Measurements from ENCODE around the gene EOLA1.
A peak's percentile ranks its signal among the peaks of the same experiment; 100 is the strongest.
"Not testable (repeated sequence)": the region's sequence is repeated elsewhere in the genome, so short reads cannot be mapped to it uniquely, and the experiment has no call there.

EOLA1 gene

GRCh38 chrX:149497054-149497453 lies 43.8 kb upstream of the EOLA1 start:
- TF ChIP-seq CTCF (IDR thresholded peaks at IDR 0.05; ENCODE audit: unreplicated experiment in 3 of 3) = no peak
- H3K27me3 Mint-ChIP-seq (ENCODE audit: low read depth) = no peaks in the 10 kb centered on the region
- peaks cover 30% of the 10 kb centered on the region for H3K36me3 Mint-ChIP-seq (ENCODE audit: low read depth)
- H3K9me3 Mint-ChIP-seq = no peaks in the 10 kb centered on the region
- H3K4me1 Mint-ChIP-seq = no peaks in the 10 kb centered on the region
- no peak overlapping the region for H3K4me3 Mint-ChIP-seq
- no peak overlapping the region for H3K27ac Mint-ChIP-seq

GRCh38 chrX:149497626-149498025 lies 43.2 kb upstream of the EOLA1 start:
- no peaks in the 10 kb centered on the region for H3K4me1 Mint-ChIP-seq
- no peak for TF ChIP-seq CTCF (IDR thresholded peaks at IDR 0.05; ENCODE audit: unreplicated experiment in 3 of 3)
- no peak overlapping the region for H3K27ac Mint-ChIP-seq
- H3K4me3 Mint-ChIP-seq = no peak overlapping the region
- peaks cover 30% of the 10 kb centered on the region for H3K36me3 Mint-ChIP-seq (ENCODE audit: low read depth)
- H3K9me3 Mint-ChIP-seq = no peaks in the 10 kb centered on the region
- H3K27me3 Mint-ChIP-seq (ENCODE audit: low read depth) = no peaks in the 10 kb centered on the region

GRCh38 chrX:149498767-149499166 lies 42.0 kb upstream of the EOLA1 start:
- Mint-ChIP-seq H3K9me3 (no peaks in the 10 kb centered on the region), H3K4me1 (no peaks in the 10 kb centered on the region), H3K27me3 (ENCODE audit: low read depth) (no peaks in the 10 kb centered on the region), H3K27ac (no peak overlapping the region), H3K36me3 (ENCODE audit: low read depth) (peaks cover 30% of the 10 kb centered on the region), H3K4me3 (no peak overlapping the region)
- no peak for TF ChIP-seq CTCF (IDR thresholded peaks at IDR 0.05; ENCODE audit: unreplicated experiment in 3 of 3)

- no peak for TF ChIP-seq CTCF (IDR thresholded peaks at IDR 0.05; ENCODE audit: unreplicated experiment in 3 of 3)
- Mint-ChIP-seq H3K36me3 (ENCODE audit: low read depth) (peaks cover 29% of the 10 kb centered on the region), H3K4me3 (no peak overlapping the region), H3K9me3 (peaks cover 5% of the 10 kb centered on the region), H3K27me3 (ENCODE audit: low read depth) (no peaks in the 10 kb centered on the region), H3K27ac (no peak overlapping the region), H3K4me1 (no peaks in the 10 kb centered on the region)
Measured at GRCh38 chrX:149499766-149500165, 41.0 kb upstream of the EOLA1 start.

DNA sequence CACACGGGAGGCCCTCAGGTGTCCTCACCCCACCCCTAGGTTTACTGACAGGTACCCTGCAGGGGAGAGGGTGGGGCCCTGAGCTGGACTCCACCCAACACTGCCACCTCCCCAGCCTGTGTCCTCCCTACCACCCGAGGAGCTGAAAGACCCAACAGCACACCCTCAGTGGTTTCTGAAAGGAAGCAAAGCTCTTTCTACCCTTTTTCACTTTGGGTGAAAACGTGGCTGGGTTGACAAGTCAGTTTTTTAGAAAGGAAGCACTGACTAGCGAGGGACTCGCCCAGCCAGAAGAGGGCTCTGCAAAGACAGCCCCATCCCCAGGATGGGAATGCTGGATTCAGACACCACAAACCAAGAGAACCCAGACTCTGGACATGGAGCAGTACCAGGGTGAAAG lies 37.9 kb upstream of the EOLA1 start:
- not testable (repeated sequence) for H3K4me3 Mint-ChIP-seq; H3K27ac Mint-ChIP-seq; H3K4me1 Mint-ChIP-seq; H3K36me3 Mint-ChIP-seq (ENCODE audit: low read depth); H3K27me3 Mint-ChIP-seq (ENCODE audit: low read depth)
- peaks cover 10% of the 10 kb centered on the region for H3K9me3 Mint-ChIP-seq

DNA sequence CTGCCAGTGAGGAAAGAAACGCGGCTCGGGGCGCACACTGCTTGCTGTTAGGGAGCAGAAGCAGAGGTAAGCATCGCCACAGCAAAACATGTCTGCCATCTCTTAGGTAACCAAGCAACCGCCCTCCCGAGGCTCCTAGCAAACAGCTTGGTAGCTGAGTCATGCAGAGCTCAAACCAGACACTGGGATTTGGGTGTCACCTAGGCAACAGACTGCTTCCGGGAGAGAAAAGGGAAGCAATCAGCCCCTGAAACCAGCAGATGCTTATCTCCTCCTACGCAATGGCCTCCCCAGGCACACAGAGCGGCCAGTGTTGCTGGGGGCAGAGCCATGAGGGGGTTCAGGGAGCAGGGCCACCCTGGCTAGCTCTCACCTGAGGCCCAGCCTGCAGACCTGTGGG lies 37.4 kb upstream of the EOLA1 start:
- H3K36me3 Mint-ChIP-seq (ENCODE audit: low read depth); H3K4me3 Mint-ChIP-seq; H3K27ac Mint-ChIP-seq; H3K27me3 Mint-ChIP-seq (ENCODE audit: low read depth); H3K4me1 Mint-ChIP-seq: not testable (repeated sequence)
- peaks cover 10% of the 10 kb centered on the region for H3K9me3 Mint-ChIP-seq

DNA sequence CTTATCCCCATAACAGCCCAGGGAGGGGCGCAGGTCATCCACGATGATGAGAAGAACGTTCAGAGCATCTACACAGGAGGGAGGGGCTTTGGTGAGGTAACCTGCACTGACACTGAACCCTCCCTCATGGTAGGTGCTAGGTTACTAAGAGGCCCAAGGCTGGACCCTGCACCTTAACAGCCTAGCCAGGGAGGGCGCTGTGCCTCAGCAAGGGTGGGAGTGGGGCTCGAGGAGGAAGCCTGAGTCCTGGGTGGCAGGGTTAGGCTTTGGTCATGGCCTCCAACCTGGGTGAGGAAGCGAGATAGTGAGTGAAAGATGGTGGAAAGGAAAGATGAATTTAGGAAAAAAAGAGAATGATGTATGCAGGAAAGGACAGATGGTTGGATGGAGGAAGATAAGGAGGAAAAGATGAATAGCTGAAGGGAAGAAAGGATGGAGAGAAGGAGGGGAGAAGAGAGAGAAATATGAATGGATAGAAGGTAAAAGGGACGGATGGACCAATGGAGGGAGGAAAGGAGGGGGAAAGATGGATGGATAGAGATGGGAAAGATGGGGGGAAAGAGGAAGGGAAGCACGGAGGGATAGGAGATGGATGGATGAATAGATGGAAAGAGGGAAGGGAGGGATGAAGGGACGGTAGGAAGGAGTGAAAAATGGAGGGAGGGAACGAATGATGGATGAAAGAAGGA lies 36.4 kb upstream of the EOLA1 start:
- peaks cover 5% of the 10 kb centered on the region for H3K27me3 Mint-ChIP-seq (ENCODE audit: low read depth)
- peak overlapping the region in 2 of 3 experiments; percentile 48 to 83 for H3K27ac Mint-ChIP-seq
- peak overlapping the region; percentile 85 to 86 (median 85) for H3K4me3 Mint-ChIP-seq
- H3K9me3 Mint-ChIP-seq = peaks cover 10% of the 10 kb centered on the region
- no peak for TF ChIP-seq CTCF (IDR thresholded peaks at IDR 0.05; ENCODE audit: unreplicated experiment in 3 of 3)
- peaks cover 6% of the 10 kb centered on the region for H3K36me3 Mint-ChIP-seq (ENCODE audit: low read depth)
- peaks cover 7% of the 10 kb centered on the region for H3K4me1 Mint-ChIP-seq

All from nephron (organoid).